Progenitor cell of endocrine pancreas (in vitro differentiated cells): Measurements from ENCODE around the gene ELOB. TPM values are rescaled to one million over a fixed set of nuclear protein-coding genes. Genes with fewer than 3 reads are reported as not detected.

Experiments used
- DNase-seq: peaks from one replicate; pipeline ENCODE4 v3.0.0; 2021; ENCODE audit warnings: low spot score; ENCODE audit not compliant: unreplicated experiment
- H3K27ac Mint-ChIP-seq: 2 replicates; pipeline ENCODE4 v1.8.0; 2021; ENCODE audit warnings: mild to moderate bottlenecking, moderate library complexity, mixed read lengths
- H3K27me3 Mint-ChIP-seq: 2 replicates; pipeline ENCODE4 v1.8.0; 2021; ENCODE audit warnings: mixed read lengths
- H3K36me3 Mint-ChIP-seq: 2 replicates; pipeline ENCODE4 v1.8.0; 2022; ENCODE audit warnings: mixed read lengths; ENCODE audit not compliant: insufficient read depth
- H3K4me1 Mint-ChIP-seq: 2 replicates; pipeline ENCODE4 v1.8.0; 2021; ENCODE audit warnings: low read depth, mixed read lengths
- H3K4me3 Mint-ChIP-seq: 2 replicates; pipeline ENCODE4 v1.8.0; 2021; ENCODE audit warnings: low read depth, mild to moderate bottlenecking, moderate library complexity, mixed read lengths
- H3K9me3 Mint-ChIP-seq: 2 replicates; pipeline ENCODE4 v1.8.0; 2021; ENCODE audit warnings: low read depth, mixed read lengths
- CTCF ChIP-seq: fragments of 200-600 bp; sonication (generic); IDR thresholded peaks from one replicate; pipeline ENCODE4 v1.5.0; 2021; ENCODE audit warnings: antibody characterized with exemption, mild to moderate bottlenecking; ENCODE audit not compliant: unreplicated experiment
- total RNA-seq: library from RNA; stranded (reverse); gene quantifications from 2 replicates; pipeline ENCODE4 v1.2.1, GENCODE V29; 2021

The ELOB gene
- total RNA-seq, 1 donor from 2014 or later, result 201 TPM

GRCh38 chr16:2767891-2768290, 9.2 kb downstream of the ELOB start:
- Mint-ChIP-seq H3K4me3 (no peak overlapping the region), H3K36me3 (peaks cover 62% of the 10 kb centered on the region), H3K27me3 (no peaks in the 10 kb centered on the region), H3K27ac (no peak overlapping the region), H3K4me1 (no peaks in the 10 kb centered on the region), H3K9me3 (peaks cover 17% of the 10 kb centered on the region)
- TF ChIP-seq CTCF, result no peak
- DNase-seq, result no peak

- Mint-ChIP-seq H3K9me3 (peaks cover 24% of the 10 kb centered on the region), H3K27me3 (no peaks in the 10 kb centered on the region), H3K36me3 (peaks cover 64% of the 10 kb centered on the region), H3K4me3 (no peak overlapping the region), H3K27ac (no peak overlapping the region), H3K4me1 (no peaks in the 10 kb centered on the region)
- no peak for DNase-seq
- TF ChIP-seq CTCF, result no peak
Measured at GRCh38 chr16:2767140-2767731, 9.8 kb downstream of the ELOB start.

GRCh38 chr16:2766430-2767139, 10.5 kb downstream of the ELOB start:
- no peaks in the 10 kb centered on the region for H3K27me3 Mint-ChIP-seq
- no peak overlapping the region for H3K27ac Mint-ChIP-seq
- no peaks in the 10 kb centered on the region for H3K4me1 Mint-ChIP-seq
- DNase-seq, result no peak
- TF ChIP-seq CTCF, result no peak
- peaks cover 69% of the 10 kb centered on the region for H3K36me3 Mint-ChIP-seq
- peaks cover 28% of the 10 kb centered on the region for H3K9me3 Mint-ChIP-seq
- H3K4me3 Mint-ChIP-seq, result no peak overlapping the region

GRCh38 chr16:2765462-2766404, 11.3 kb downstream of the ELOB start:
- Mint-ChIP-seq H3K27ac (no peak overlapping the region), H3K36me3 (peaks cover 78% of the 10 kb centered on the region), H3K4me3 (no peak overlapping the region), H3K4me1 (no peaks in the 10 kb centered on the region), H3K27me3 (no peaks in the 10 kb centered on the region), H3K9me3 (peaks cover 37% of the 10 kb centered on the region)
- TF ChIP-seq CTCF, result no peak
- no peak for DNase-seq

GRCh38 chr16:2764718-2765117, 12.4 kb downstream of the ELOB start:
- Mint-ChIP-seq H3K27me3 (no peaks in the 10 kb centered on the region), H3K36me3 (peaks cover 84% of the 10 kb centered on the region), H3K4me3 (no peak overlapping the region), H3K9me3 (peaks cover 39% of the 10 kb centered on the region), H3K4me1 (no peaks in the 10 kb centered on the region), H3K27ac (no peak overlapping the region)
- DNase-seq, result no peak
- no peak for TF ChIP-seq CTCF
